Thymus (tissue), 11 donors: ENCODE data around the gene ZNF439. TPM values are rescaled to one million over a fixed set of nuclear protein-coding genes. Genes with fewer than 3 reads are reported as not detected.
"Not testable (repeated sequence)": the region's sequence is repeated elsewhere in the genome, so short reads cannot be mapped to it uniquely, and the experiment has no call there.

Experiments
- DNase-seq, 9 donors: peaks; one replicate each; pipeline ENCODE4 v3.0.0-alpha.2; 2013; ENCODE audit warnings: low spot score in 9 of 9, low read depth in 6 of 9, missing footprints in 1 of 9
- H3K27ac ChIP-seq, 2 donors: one replicate each; pipeline ENCODE4 v1.5.1; 2013; ENCODE audit warnings: control low read depth in 1 of 2, low read depth in 1 of 2, low read length in 1 of 2, mild to moderate bottlenecking in 1 of 2, moderate library complexity in 1 of 2
- H3K27me3 ChIP-seq, 2 donors: one replicate each; pipeline ENCODE4 v1.5.1; 2013; ENCODE audit warnings: low read length in 1 of 2; ENCODE audit not compliant: control insufficient read depth in 2 of 2, insufficient read depth in 1 of 2
- H3K36me3 ChIP-seq, 2 donors: one replicate each; pipeline ENCODE4 v1.5.1; 2013; ENCODE audit warnings: low read length in 1 of 2, mild to moderate bottlenecking in 1 of 2, moderate library complexity in 1 of 2; ENCODE audit not compliant: control insufficient read depth in 2 of 2, insufficient read depth in 2 of 2
- H3K4me1 ChIP-seq, 2 donors: one replicate each; pipeline ENCODE4 v1.5.1; 2013; ENCODE audit warnings: low read length in 2 of 2; ENCODE audit not compliant: control insufficient read depth in 2 of 2, insufficient read depth in 2 of 2
- H3K4me3 ChIP-seq, 2 donors: one replicate each; pipeline ENCODE4 v1.5.1; 2013; ENCODE audit warnings: low read length in 2 of 2, control low read depth in 1 of 2, mild to moderate bottlenecking in 1 of 2
- H3K9me3 ChIP-seq, 2 donors: one replicate each; pipeline ENCODE4 v1.5.1; 2013; ENCODE audit warnings: low read length in 1 of 2, mild to moderate bottlenecking in 1 of 2; ENCODE audit not compliant: control insufficient read depth in 2 of 2, insufficient read depth in 1 of 2
- WGBS: extraction: QIAGEN DNeasy Blood & Tissue Kit; methylation state at CpG from one replicate; pipeline ENCODE4 v1.1.7; 2013; 5-methylcytosine and 5-hydroxymethylcytosine counted together
- polyA plus RNA-seq: library from polyadenylated mRNA; stranded (reverse); fragments of 200-250 nt; gene quantifications from one replicate; pipeline ENCODE4 v1.2.3, GENCODE V29; 2013
- total RNA-seq: library from RNA; stranded (reverse); fragments of 120-200 nt; gene quantifications from one replicate; pipeline ENCODE4 v1.2.4, GENCODE V29; 2013
- donor health status: healthy.

Gene ZNF439
- total and polyA plus RNA-seq, 2 donors: 15.2 to 28.7 TPM

GRCh38 chr19:11881151-11881800 is 32.8 kb downstream of the ZNF439 start:
- no peaks in the 10 kb centered on the region for H3K27me3 ChIP-seq
- H3K9me3 ChIP-seq: peaks cover 0 to 17% of the 10 kb centered on the region in 2 donors
- 29% methylated on average over 10 of the region's 10 CpGs for WGBS
- no peaks in the 10 kb centered on the region for H3K4me1 ChIP-seq
- no peak overlapping the region for H3K27ac ChIP-seq
- peak; percentile 30 to 84 (median 69) for DNase-seq
- no peak overlapping the region for H3K4me3 ChIP-seq
- H3K36me3 ChIP-seq: no peaks in the 10 kb centered on the region

- DNase-seq: no peak
- WGBS: 29% methylated on average over 2 of the region's 2 CpGs
- Histone ChIP-seq H3K4me1 (peaks cover 4 to 6% of the 10 kb centered on the region in 2 donors), H3K27me3 (no peaks in the 10 kb centered on the region), H3K4me3 (no peak overlapping the region), H3K27ac (no peak overlapping the region), H3K36me3 (no peaks in the 10 kb centered on the region), H3K9me3 (peaks cover 0 to 17% of the 10 kb centered on the region in 2 donors)
These were observed 34.1 kb downstream of the ZNF439 start for GRCh38 chr19:11882606-11883005.

- 32% methylated on average over 7 of the region's 7 CpGs for WGBS
- Histone ChIP-seq H3K4me3 (peak overlapping the region; percentile 70 to 83), H3K27ac (peak overlapping the region in 1 of 2 donors; percentile 49)
These were observed 38.7 kb downstream of the ZNF439 start for GRCh38 chr19:11887234-11887610.

GRCh38 chr19:11887611-11888531 is 39.3 kb downstream of the ZNF439 start, which contains the start of gene ZNF69:
TSS of gene ZNF69 (plus strand) at chr19:11887782. CDS start at chr19:11887924, 142 bp downstream.
- H3K27me3 ChIP-seq: no peaks in the 10 kb centered on the region
- no peaks in the 10 kb centered on the region for H3K36me3 ChIP-seq
- under 1% methylated on average over 56 of the region's 56 CpGs for WGBS
- peak within 1 kb of the TSS; percentile 70 to 83 for H3K4me3 ChIP-seq
- peak; percentile 57 to 91 (median 78) for DNase-seq
- no peaks in the 10 kb centered on the region for H3K9me3 ChIP-seq
- peaks cover 4 to 13% of the 10 kb centered on the region in 2 donors for H3K4me1 ChIP-seq
- H3K27ac ChIP-seq: peak within 1 kb of the TSS; percentile 66 to 80

More at GRCh38 chr19:11887234-11887610, 38.7 kb downstream of the ZNF439 start:
- H3K4me1 ChIP-seq: peaks cover 4 to 13% of the 10 kb centered on the region in 2 donors
- DNase-seq: peak in 2 of 9 donors; percentile 11 to 21
- H3K27me3 ChIP-seq: no peaks in the 10 kb centered on the region
- no peaks in the 10 kb centered on the region for H3K9me3 ChIP-seq
- H3K36me3 ChIP-seq: no peaks in the 10 kb centered on the region

- not testable (repeated sequence) for H3K27ac ChIP-seq, H3K36me3 ChIP-seq, H3K27me3 ChIP-seq, H3K9me3 ChIP-seq, H3K4me3 ChIP-seq, DNase-seq
- H3K4me1 ChIP-seq: peaks cover 4 to 13% of the 10 kb centered on the region in 2 donors
- WGBS: 94% methylated on average over 6 of the region's 6 CpGs
These were observed 41.4 kb downstream of the ZNF439 start for GRCh38 chr19:11889901-11890300.

- Histone ChIP-seq H3K4me1 (peaks cover 4 to 13% of the 10 kb centered on the region in 2 donors), H3K27me3 (no peaks in the 10 kb centered on the region), H3K9me3 (no peaks in the 10 kb centered on the region), H3K4me3 (no peak overlapping the region), H3K36me3 (no peaks in the 10 kb centered on the region), H3K27ac (no peak overlapping the region)
- no peak for DNase-seq
- 97% methylated on average over 5 of the region's 5 CpGs for WGBS
These were observed 42.1 kb downstream of the ZNF439 start for GRCh38 chr19:11890634-11891033.

- Histone ChIP-seq H3K4me1 (no peaks in the 10 kb centered on the region), H3K9me3 (peaks cover 0 to 10% of the 10 kb centered on the region in 2 donors), H3K36me3 (no peaks in the 10 kb centered on the region), H3K4me3 (no peak overlapping the region), H3K27me3 (no peaks in the 10 kb centered on the region), H3K27ac (no peak overlapping the region)
- no peak for DNase-seq
- WGBS: over 99% methylated on average over 6 of the region's 6 CpGs
These were observed 46.3 kb downstream of the ZNF439 start for GRCh38 chr19:11894851-11895250.

- peaks cover 12 to 20% of the 10 kb centered on the region in 2 donors for H3K36me3 ChIP-seq
- no peak overlapping the region for H3K4me3 ChIP-seq
- DNase-seq: no peak
- no peaks in the 10 kb centered on the region for H3K4me1 ChIP-seq
- peaks cover 14 to 37% of the 10 kb centered on the region in 2 donors for H3K9me3 ChIP-seq
- H3K27ac ChIP-seq: no peak overlapping the region
- over 99% methylated on average over 3 of the region's 3 CpGs for WGBS
- H3K27me3 ChIP-seq: no peaks in the 10 kb centered on the region
These were observed 53.7 kb downstream of the ZNF439 start for GRCh38 chr19:11902228-11902627.

- Histone ChIP-seq H3K36me3 (peaks cover 12 to 20% of the 10 kb centered on the region in 2 donors), H3K4me3 (no peak overlapping the region), H3K27ac (no peak overlapping the region), H3K4me1 (no peaks in the 10 kb centered on the region), H3K9me3 (peaks cover 14 to 30% of the 10 kb centered on the region in 2 donors), H3K27me3 (no peaks in the 10 kb centered on the region)
- 98% methylated on average over 3 of the region's 3 CpGs for WGBS
- DNase-seq: peak in 1 of 9 donors; percentile 2
These were observed 57.4 kb downstream of the ZNF439 start for GRCh38 chr19:11905928-11906327.
